NB4 (cell line): ENCODE results near the gene GAB2.
A peak's percentile ranks its signal among the peaks of the same experiment; 100 is the strongest.

Experiments used
- DNase-seq: peaks from one replicate; pipeline ENCODE4 v3.0.0; 2010; ENCODE audit warnings: low read depth
- H3K4me3 ChIP-seq: one replicate; pipeline ENCODE4 v1.5.1; 2011; ENCODE audit warnings: mild to moderate bottlenecking, low read depth, low read length, moderate library complexity
- CTCF ChIP-seq: IDR thresholded peaks from one replicate; pipeline ENCODE4 v1.5.1; 2012; ENCODE audit warnings: low read depth, low read length
- MAX ChIP-seq: IDR thresholded peaks from 2 replicates; pipeline ENCODE4 v1.6.1; 2011; ENCODE audit warnings: low read depth, low read length
- MYC ChIP-seq: IDR thresholded peaks from 2 replicates; pipeline ENCODE4 v1.6.1; 2011; ENCODE audit warnings: low read depth, low read length
- POLR2A ChIP-seq: IDR thresholded peaks from 2 replicates; pipeline ENCODE4 v1.6.1; 2011; ENCODE audit warnings: mild to moderate bottlenecking; ENCODE audit not compliant: insufficient read length; ENCODE audit errors: extremely low read depth

The GAB2 gene

GRCh38 chr11:78187366-78188285 is 230.0 kb downstream of the GAB2 start:
- TF ChIP-seq MYC: no peak
- no peak for TF ChIP-seq CTCF
- TF ChIP-seq MAX: no peak
- TF ChIP-seq POLR2A: no peak
- peak; percentile 96 for DNase-seq
- peak overlapping the region; percentile 68 for H3K4me3 ChIP-seq

GRCh38 chr11:78181185-78181584 is 236.4 kb downstream of the GAB2 start:
- TF ChIP-seq POLR2A: no peak
- TF ChIP-seq MAX: no peak
- TF ChIP-seq CTCF: no peak
- no peak for TF ChIP-seq MYC
- DNase-seq: peak; percentile 66
- H3K4me3 ChIP-seq: no peak overlapping the region

- no peak for DNase-seq
- H3K4me3 ChIP-seq: no peak overlapping the region
- TF ChIP-seq POLR2A (no peak), MYC (no peak), MAX (no peak)
Measured at GRCh38 chr11:78180751-78181150, 236.9 kb downstream of the GAB2 start.

- H3K4me3 ChIP-seq: no peak overlapping the region
- TF ChIP-seq POLR2A (no peak), CTCF (no peak), MAX (no peak), MYC (no peak)
- no peak for DNase-seq
Measured at GRCh38 chr11:78179459-78180071, 238.1 kb downstream of the GAB2 start.

GRCh38 chr11:78177216-78177615 is 240.4 kb downstream of the GAB2 start:
- no peak overlapping the region for H3K4me3 ChIP-seq
- TF ChIP-seq MYC (no peak), POLR2A (no peak), CTCF (no peak), MAX (no peak)
- no peak for DNase-seq
